Hippocampal formation (tissue), 2 donors: ENCODE results near the gene NAA60.
"Not testable (repeated sequence)": the region's sequence is repeated elsewhere in the genome, so short reads cannot be mapped to it uniquely, and the experiment has no call there.

Experiments
- DNase-seq, 2 donors: peaks; one replicate each; lab custom pipeline; 2025; lab: John Stamatoyannopoulos, UW

Gene NAA60

GRCh38 chr16:3461151-3461550 lies 17.7 kb downstream of the NAA60 start:
- DNase-seq, result no peak

- no peak for DNase-seq
Measured at GRCh38 chr16:3465301-3465700, 21.8 kb downstream of the NAA60 start.

GRCh38 chr16:3465911-3466584 lies 22.6 kb downstream of the NAA60 start:
- DNase-seq, result no peak

- DNase-seq, result no peak
Measured at GRCh38 chr16:3467182-3467581, 23.7 kb downstream of the NAA60 start.

- no peak for DNase-seq
Measured at GRCh38 chr16:3467921-3468320, 24.4 kb downstream of the NAA60 start.

GRCh38 chr16:3468501-3468900 lies 25.0 kb downstream of the NAA60 start:
- DNase-seq, result no peak

GRCh38 chr16:3469736-3470135 lies 26.3 kb downstream of the NAA60 start:
- DNase-seq, result no peak

- no peak for DNase-seq
Measured at GRCh38 chr16:3470723-3471122, 27.2 kb downstream of the NAA60 start.

GRCh38 chr16:3471518-3472176 lies 28.2 kb downstream of the NAA60 start:
- DNase-seq, result no peak

- DNase-seq, result no peak
Measured at GRCh38 chr16:3472878-3473595, 29.6 kb downstream of the NAA60 start.

- not testable (repeated sequence) for DNase-seq
Measured at GRCh38 chr16:3473596-3473943, 30.1 kb downstream of the NAA60 start.

GRCh38 chr16:3474136-3474779 lies 30.8 kb downstream of the NAA60 start:
- no peak for DNase-seq

- not testable (repeated sequence) for DNase-seq
Measured at GRCh38 chr16:3474870-3475269, 31.4 kb downstream of the NAA60 start.

- DNase-seq, result no peak
Measured at GRCh38 chr16:3475604-3476375, 32.3 kb downstream of the NAA60 start.

- no peak for DNase-seq
Measured at GRCh38 chr16:3476409-3476808, 32.9 kb downstream of the NAA60 start.

GRCh38 chr16:3478242-3478925 lies 34.9 kb downstream of the NAA60 start:
- DNase-seq, result no peak

- DNase-seq, result no peak
Measured at GRCh38 chr16:3479654-3480216, 36.3 kb downstream of the NAA60 start.

GRCh38 chr16:3480901-3481695 lies 37.6 kb downstream of the NAA60 start:
- DNase-seq, result no peak

- DNase-seq, result no peak
Measured at GRCh38 chr16:3481696-3482658, 38.5 kb downstream of the NAA60 start.
